ENCODE results near the gene CHSY1. TPM values are rescaled to one million over a fixed set of nuclear protein-coding genes. Genes with fewer than 3 reads are reported as not detected.

The CHSY1 gene
- total RNA-seq, 1 donor from 2014 or later: 29.7 TPM

DNA sequence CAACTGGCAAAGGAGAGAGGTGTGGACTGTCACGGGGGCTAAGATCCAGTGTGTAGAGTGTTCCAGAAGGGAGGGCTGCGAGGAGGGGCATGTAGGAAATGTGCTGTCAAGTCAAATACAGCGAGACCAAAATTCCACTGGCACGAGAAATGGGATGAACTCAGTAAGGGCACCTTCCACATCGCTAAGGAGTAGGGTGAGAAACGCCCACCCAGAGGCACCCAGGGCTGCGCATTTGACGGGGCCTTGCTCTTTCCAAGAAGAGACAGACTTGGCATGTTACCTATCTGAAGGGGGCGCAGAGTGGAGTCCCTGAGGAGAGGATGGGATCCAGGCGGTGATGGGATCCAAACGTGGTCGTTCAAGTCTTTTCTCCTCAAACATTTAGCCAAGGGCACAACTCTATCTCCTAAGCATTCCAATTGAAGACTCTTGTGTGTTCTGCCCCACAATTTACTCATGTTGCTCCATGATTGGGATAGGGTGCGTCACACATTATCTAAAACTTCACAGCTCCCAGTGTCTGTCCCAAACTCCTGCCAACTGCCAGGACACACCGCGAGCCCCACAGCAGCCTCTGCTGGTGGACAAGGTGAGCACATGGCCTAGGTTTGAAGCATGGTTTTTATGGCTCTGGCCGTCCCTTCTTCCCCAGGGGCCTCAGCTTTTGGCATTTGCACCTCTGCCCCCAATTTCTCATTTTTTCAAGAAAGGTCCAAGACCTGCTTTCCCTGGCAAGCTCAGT lies 17.8 kb upstream of the CHSY1 start:
- Histone ChIP-seq H3K27ac (ENCODE audit: low read depth, low read length) (no peak overlapping the region), H3K36me3 (ENCODE audit: control insufficient read depth in 3 of 3, insufficient read depth in 3 of 3, low read length in 3 of 3) (peaks cover 50 to 56% (median 56%) of the 10 kb centered on the region in 3 donors)

DNA sequence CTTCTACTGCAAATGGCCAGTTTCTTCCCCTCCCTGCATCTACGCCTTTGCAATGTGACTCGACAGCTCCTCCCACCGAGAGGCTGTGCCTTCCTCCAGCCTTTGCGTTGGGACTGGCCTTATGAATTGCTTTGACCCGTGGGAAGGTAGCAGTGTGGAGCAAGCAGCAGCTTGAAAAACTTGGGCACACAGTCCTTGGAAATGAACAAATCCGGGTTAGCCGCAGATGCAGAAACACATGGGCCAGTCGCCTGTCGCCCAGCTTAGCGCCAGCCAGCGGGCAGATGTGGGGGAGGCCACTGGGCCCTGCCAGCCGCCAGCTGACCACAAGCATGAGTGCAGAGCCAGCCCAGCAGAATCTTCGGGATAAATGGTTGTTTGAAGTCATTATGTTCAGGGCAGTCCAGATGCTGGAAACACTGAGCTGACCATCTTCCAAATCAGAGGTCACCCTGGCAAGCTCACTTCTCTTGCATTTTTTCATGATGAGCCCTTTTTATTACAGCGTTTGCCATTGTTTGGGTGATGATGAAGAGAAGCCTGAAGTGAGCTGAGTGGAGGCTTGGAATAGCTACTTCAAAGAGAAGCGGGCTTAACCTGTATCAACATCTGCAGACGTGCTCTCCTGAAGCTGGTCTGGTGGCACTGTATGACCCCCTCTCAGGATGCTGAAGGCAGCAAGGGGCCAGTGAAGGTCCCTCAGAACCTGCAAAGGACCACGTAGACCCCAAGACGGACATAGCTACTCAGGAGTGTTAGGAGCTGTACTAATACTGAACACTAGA lies 15.7 kb upstream of the CHSY1 start:
- Histone ChIP-seq H3K27ac (ENCODE audit: low read depth, low read length) (peak overlapping the region; percentile 79), H3K9me3 (ENCODE audit: control insufficient read depth in 3 of 3, low read length in 3 of 3) (no peaks in the 10 kb centered on the region), H3K9ac (ENCODE audit: low read depth in 1 of 3, low read length in 3 of 3) (peak overlapping the region in 2 of 3 donors; percentile 26 to 62), H3K4me3 (ENCODE audit: low read length in 3 of 3) (peak overlapping the region; percentile 19 to 49 (median 45)), H3K4me1 (ENCODE audit: control insufficient read depth in 3 of 3, insufficient read depth in 3 of 3, low read length in 3 of 3) (peaks cover 21 to 35% (median 27%) of the 10 kb centered on the region in 3 donors), H3K27me3 (ENCODE audit: control insufficient read depth in 3 of 3, insufficient read depth in 3 of 3, low read length in 3 of 3) (no peaks in the 10 kb centered on the region), H3K36me3 (ENCODE audit: control insufficient read depth in 3 of 3, insufficient read depth in 3 of 3, low read length in 3 of 3) (peaks cover 34 to 38% (median 35%) of the 10 kb centered on the region in 3 donors)

More for the DNA sequence above, 17.8 kb upstream of the CHSY1 start:
- no peak overlapping the region for H3K9ac ChIP-seq (ENCODE audit: low read depth in 1 of 3, low read length in 3 of 3)
- no peaks in the 10 kb centered on the region for H3K9me3 ChIP-seq (ENCODE audit: control insufficient read depth in 3 of 3, low read length in 3 of 3)
- no peak overlapping the region for H3K4me3 ChIP-seq (ENCODE audit: low read length in 3 of 3)
- peaks cover 27 to 51% (median 41%) of the 10 kb centered on the region in 3 donors for H3K4me1 ChIP-seq (ENCODE audit: control insufficient read depth in 3 of 3, insufficient read depth in 3 of 3, low read length in 3 of 3)
- H3K27me3 ChIP-seq (ENCODE audit: control insufficient read depth in 3 of 3, insufficient read depth in 3 of 3, low read length in 3 of 3): no peaks in the 10 kb centered on the region

DNA sequence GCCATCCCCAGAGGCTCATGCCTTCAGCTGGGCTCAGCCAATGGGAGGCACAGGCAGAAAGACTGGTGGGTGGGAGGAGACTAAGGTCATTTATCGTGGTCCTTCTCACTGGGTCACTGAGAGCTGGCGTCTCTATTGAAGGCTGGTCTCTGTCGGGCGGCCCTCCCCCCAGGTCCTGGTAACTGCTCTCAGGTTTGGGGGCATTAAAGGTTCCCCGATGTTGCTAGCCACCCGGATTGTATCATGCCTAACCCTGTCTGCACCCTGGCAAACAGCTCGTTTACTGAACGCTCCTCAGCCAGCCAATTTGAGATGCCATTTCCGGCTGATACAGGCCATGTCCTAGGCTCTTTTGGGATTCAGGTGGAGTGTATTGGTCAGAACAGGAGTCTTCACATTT lies 14.9 kb upstream of the CHSY1 start:
- no peaks in the 10 kb centered on the region for H3K9me3 ChIP-seq (ENCODE audit: control insufficient read depth in 3 of 3, low read length in 3 of 3)
- peaks cover 27 to 31% (median 29%) of the 10 kb centered on the region in 3 donors for H3K36me3 ChIP-seq (ENCODE audit: control insufficient read depth in 3 of 3, insufficient read depth in 3 of 3, low read length in 3 of 3)
- no peaks in the 10 kb centered on the region for H3K27me3 ChIP-seq (ENCODE audit: control insufficient read depth in 3 of 3, insufficient read depth in 3 of 3, low read length in 3 of 3)
- H3K27ac ChIP-seq (ENCODE audit: low read depth, low read length): peak overlapping the region; percentile 79
- H3K4me3 ChIP-seq (ENCODE audit: low read length in 3 of 3): peak overlapping the region in 2 of 3 donors; percentile 19 to 49
- H3K9ac ChIP-seq (ENCODE audit: low read depth in 1 of 3, low read length in 3 of 3): peak overlapping the region in 2 of 3 donors; percentile 55 to 62
- peaks cover 21 to 31% (median 24%) of the 10 kb centered on the region in 3 donors for H3K4me1 ChIP-seq (ENCODE audit: control insufficient read depth in 3 of 3, insufficient read depth in 3 of 3, low read length in 3 of 3)

DNA sequence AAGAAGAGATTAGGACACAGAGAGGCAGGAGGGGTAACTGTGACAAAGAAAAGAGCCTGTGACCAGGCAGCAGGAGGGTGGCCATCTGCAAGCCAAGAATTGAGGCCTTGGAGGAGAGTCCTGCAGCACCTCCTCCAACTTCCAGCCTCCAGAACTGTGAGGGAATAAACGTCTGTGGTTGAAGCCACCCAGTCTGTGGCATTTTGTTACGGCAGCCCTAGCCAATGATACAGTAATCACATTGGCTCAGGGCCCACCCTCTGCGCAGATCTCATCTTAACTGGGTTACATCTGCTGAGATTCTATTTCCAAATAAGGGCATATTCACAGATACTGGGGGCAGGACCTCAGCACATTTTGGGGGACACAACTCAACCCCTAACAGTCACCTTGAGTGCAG lies 14.2 kb upstream of the CHSY1 start:
- Histone ChIP-seq H3K27ac (ENCODE audit: low read depth, low read length) (peak overlapping the region; percentile 79), H3K4me1 (ENCODE audit: control insufficient read depth in 3 of 3, insufficient read depth in 3 of 3, low read length in 3 of 3) (peaks cover 21 to 31% (median 24%) of the 10 kb centered on the region in 3 donors)

DNA sequence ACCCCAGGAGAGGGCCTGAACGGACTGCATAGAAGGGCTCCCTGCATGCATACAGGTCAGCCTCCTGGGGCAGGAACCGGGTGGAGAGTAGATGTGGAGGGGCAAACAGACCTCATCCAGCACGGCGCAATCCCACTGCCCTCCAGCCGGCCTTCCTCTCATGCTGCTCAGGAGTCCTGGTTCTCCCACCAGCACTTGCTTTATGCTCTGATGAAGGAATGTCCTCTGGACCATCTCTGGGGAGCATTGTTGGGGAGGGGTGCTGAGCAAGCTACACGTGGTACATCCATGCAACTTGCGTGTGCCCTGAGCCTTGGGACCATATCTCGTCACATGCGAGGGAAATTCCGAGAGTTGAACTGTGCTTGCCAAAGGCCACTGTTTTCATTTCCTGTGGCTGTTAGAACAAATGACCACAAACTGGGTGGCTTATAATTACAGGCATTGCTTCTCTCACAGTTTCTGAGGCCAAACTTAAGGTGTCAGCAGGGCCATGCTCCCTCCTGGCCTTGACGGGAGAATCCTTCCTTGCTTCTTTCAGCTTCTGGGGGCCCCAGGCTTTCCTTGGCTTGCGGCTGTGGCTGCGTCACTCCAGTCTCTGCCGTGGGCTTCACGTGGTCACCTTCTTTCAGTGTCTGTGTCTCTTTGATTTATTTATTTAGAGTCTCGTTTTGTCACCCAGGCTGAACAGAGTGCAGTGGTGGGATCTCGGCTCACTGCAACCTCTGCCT lies 13.2 kb upstream of the CHSY1 start:
- H3K27ac ChIP-seq (ENCODE audit: low read depth, low read length): peak overlapping the region; percentile 79
- peaks cover 12 to 16% (median 15%) of the 10 kb centered on the region in 3 donors for H3K36me3 ChIP-seq (ENCODE audit: control insufficient read depth in 3 of 3, insufficient read depth in 3 of 3, low read length in 3 of 3)
- no peak overlapping the region for H3K4me3 ChIP-seq (ENCODE audit: low read length in 3 of 3)
- no peaks in the 10 kb centered on the region for H3K27me3 ChIP-seq (ENCODE audit: control insufficient read depth in 3 of 3, insufficient read depth in 3 of 3, low read length in 3 of 3)
- no peak overlapping the region for H3K9ac ChIP-seq (ENCODE audit: low read depth in 1 of 3, low read length in 3 of 3)
- H3K9me3 ChIP-seq (ENCODE audit: control insufficient read depth in 3 of 3, low read length in 3 of 3): no peaks in the 10 kb centered on the region
- H3K4me1 ChIP-seq (ENCODE audit: control insufficient read depth in 3 of 3, insufficient read depth in 3 of 3, low read length in 3 of 3): peaks cover 21 to 31% (median 24%) of the 10 kb centered on the region in 3 donors

More for the DNA sequence above, 14.2 kb upstream of the CHSY1 start:
- Histone ChIP-seq H3K27me3 (ENCODE audit: control insufficient read depth in 3 of 3, insufficient read depth in 3 of 3, low read length in 3 of 3) (no peaks in the 10 kb centered on the region), H3K36me3 (ENCODE audit: control insufficient read depth in 3 of 3, insufficient read depth in 3 of 3, low read length in 3 of 3) (peaks cover 20 to 24% (median 22%) of the 10 kb centered on the region in 3 donors), H3K9ac (ENCODE audit: low read depth in 1 of 3, low read length in 3 of 3) (no peak overlapping the region), H3K9me3 (ENCODE audit: control insufficient read depth in 3 of 3, low read length in 3 of 3) (no peaks in the 10 kb centered on the region), H3K4me3 (ENCODE audit: low read length in 3 of 3) (no peak overlapping the region)

DNA sequence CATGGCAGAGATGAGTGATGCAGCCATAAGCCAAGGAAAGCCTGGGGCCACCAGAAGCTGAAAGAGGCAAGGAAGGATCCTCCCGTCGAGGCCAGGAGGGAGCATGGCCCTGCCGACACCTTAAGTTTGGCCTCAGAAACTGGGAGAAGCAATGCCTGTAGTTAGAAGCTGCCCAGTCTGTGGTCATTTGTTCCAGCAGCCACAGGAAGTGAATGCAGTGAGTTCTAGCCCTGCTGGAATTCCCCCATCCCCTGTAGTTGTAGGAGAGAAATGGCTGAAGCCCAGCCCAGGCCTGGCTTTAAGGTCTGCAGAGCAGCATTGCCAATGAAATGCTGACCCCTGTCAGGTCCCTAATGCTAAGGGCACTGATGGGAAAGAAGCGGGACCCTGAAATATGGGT lies 12.2 kb upstream of the CHSY1 start:
- Histone ChIP-seq H3K4me1 (ENCODE audit: control insufficient read depth in 3 of 3, insufficient read depth in 3 of 3, low read length in 3 of 3) (peaks cover 21 to 31% (median 24%) of the 10 kb centered on the region in 3 donors), H3K9ac (ENCODE audit: low read depth in 1 of 3, low read length in 3 of 3) (no peak overlapping the region), H3K36me3 (ENCODE audit: control insufficient read depth in 3 of 3, insufficient read depth in 3 of 3, low read length in 3 of 3) (peaks cover 2 to 5% (median 5%) of the 10 kb centered on the region in 3 donors), H3K27ac (ENCODE audit: low read depth, low read length) (no peak overlapping the region), H3K27me3 (ENCODE audit: control insufficient read depth in 3 of 3, insufficient read depth in 3 of 3, low read length in 3 of 3) (no peaks in the 10 kb centered on the region), H3K4me3 (ENCODE audit: low read length in 3 of 3) (no peak overlapping the region), H3K9me3 (ENCODE audit: control insufficient read depth in 3 of 3, low read length in 3 of 3) (no peaks in the 10 kb centered on the region)

DNA sequence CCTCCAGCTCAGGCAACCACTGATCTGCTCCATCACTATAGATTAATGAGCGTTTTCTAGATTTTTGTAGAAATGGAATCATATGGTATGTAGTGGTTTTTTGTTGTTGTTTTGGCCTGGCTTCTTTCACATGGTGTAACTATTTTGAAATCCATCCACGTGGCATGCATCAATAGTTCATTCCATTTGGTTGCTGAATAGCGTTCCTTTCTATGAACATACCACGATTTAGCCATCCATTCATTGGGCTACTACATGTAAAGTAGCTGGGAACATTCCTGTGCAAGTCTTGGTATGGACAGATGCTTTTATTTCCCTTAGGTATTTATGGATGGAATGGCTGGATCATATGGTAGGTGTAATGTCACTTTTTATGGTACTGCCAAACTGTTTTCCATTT lies 10.7 kb upstream of the CHSY1 start:
- Histone ChIP-seq H3K27ac (ENCODE audit: low read depth, low read length) (no peak overlapping the region), H3K27me3 (ENCODE audit: control insufficient read depth in 3 of 3, insufficient read depth in 3 of 3, low read length in 3 of 3) (peaks cover 0 to 3% (median 0%) of the 10 kb centered on the region in 3 donors), H3K4me3 (ENCODE audit: low read length in 3 of 3) (no peak overlapping the region), H3K36me3 (ENCODE audit: control insufficient read depth in 3 of 3, insufficient read depth in 3 of 3, low read length in 3 of 3) (no peaks in the 10 kb centered on the region), H3K4me1 (ENCODE audit: control insufficient read depth in 3 of 3, insufficient read depth in 3 of 3, low read length in 3 of 3) (peaks cover 20 to 27% (median 21%) of the 10 kb centered on the region in 3 donors), H3K9ac (ENCODE audit: low read depth in 1 of 3, low read length in 3 of 3) (no peak overlapping the region), H3K9me3 (ENCODE audit: control insufficient read depth in 3 of 3, low read length in 3 of 3) (no peaks in the 10 kb centered on the region)

DNA sequence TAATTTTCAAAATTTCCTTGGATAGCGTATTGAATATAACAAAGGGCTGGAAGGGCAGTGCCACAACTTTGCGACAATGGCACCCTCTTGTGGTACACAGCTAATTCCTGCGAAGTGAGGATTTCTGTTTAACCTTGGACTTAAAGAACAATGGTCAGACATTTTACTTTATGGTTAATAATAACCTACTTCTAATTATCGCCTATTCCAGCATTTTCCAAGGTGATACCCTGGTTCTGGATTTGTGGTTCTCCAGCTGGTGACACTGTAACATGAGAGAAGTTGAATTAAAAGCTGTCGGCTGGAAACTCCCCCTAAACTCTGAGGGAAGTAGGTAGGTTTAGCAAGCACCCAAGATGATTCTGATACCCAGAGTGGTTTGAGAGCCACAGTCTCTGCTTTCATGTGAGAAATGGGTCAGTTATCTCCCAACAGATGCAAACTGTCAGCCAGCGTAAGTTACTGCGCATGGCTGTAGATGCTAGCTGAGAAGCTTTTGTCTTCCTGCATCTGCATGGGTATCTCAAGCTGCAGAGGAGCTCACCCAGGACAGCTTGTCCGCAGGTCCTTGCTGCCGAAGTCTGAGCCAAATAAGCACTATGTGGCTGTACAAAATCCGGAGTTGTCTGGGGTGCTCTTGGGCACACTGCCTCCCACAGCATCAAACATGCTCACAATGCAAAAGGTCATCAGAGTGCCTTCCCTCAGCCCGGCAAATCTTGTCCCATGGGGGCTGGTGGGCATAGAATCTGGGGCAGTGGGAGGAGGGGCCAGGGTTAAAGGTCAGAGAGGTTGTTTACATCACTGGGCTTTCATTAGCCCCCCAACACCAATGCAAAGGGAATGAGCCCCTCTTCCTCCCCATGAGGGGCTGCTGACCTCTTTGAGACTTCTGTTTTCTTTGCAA lies 6.6 kb upstream of the CHSY1 start:
- H3K9me3 ChIP-seq (ENCODE audit: control insufficient read depth in 3 of 3, low read length in 3 of 3): no peaks in the 10 kb centered on the region
- H3K9ac ChIP-seq (ENCODE audit: low read depth in 1 of 3, low read length in 3 of 3): peak overlapping the region in 1 of 3 donors; percentile 30
- H3K4me3 ChIP-seq (ENCODE audit: low read length in 3 of 3): no peak overlapping the region

DNA sequence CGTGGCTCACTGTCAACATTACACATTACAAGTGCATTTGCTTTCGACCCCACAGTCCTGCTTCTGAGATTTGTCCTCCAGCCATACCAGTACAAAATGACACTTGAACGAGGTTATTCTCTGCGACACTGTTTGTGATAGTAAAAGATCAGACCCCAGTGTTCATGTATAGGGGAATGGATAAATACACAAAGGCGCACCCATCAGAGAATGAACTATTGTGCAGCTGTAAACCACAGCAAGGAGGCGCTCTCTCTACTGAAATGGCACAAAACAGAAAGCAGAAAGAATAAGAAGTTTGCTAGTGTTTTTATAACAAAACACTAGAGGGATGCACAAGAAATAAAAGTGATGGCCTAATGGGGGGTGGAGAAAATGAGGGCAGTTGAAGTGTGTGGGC lies 4.9 kb upstream of the CHSY1 start:
- H3K4me3 ChIP-seq (ENCODE audit: low read length in 3 of 3): no peak overlapping the region
- peaks cover 8 to 10% (median 9%) of the 10 kb centered on the region in 3 donors for H3K4me1 ChIP-seq (ENCODE audit: control insufficient read depth in 3 of 3, insufficient read depth in 3 of 3, low read length in 3 of 3)
- H3K27ac ChIP-seq (ENCODE audit: low read depth, low read length): no peak overlapping the region
- no peaks in the 10 kb centered on the region for H3K36me3 ChIP-seq (ENCODE audit: control insufficient read depth in 3 of 3, insufficient read depth in 3 of 3, low read length in 3 of 3)
- H3K9ac ChIP-seq (ENCODE audit: low read depth in 1 of 3, low read length in 3 of 3): no peak overlapping the region
- H3K27me3 ChIP-seq (ENCODE audit: control insufficient read depth in 3 of 3, insufficient read depth in 3 of 3, low read length in 3 of 3): peaks cover 0 to 3% (median 0%) of the 10 kb centered on the region in 3 donors
- H3K9me3 ChIP-seq (ENCODE audit: control insufficient read depth in 3 of 3, low read length in 3 of 3): no peaks in the 10 kb centered on the region

More for the DNA sequence above, 6.6 kb upstream of the CHSY1 start:
- no peak overlapping the region for H3K27ac ChIP-seq (ENCODE audit: low read depth, low read length)
- no peaks in the 10 kb centered on the region for H3K36me3 ChIP-seq (ENCODE audit: control insufficient read depth in 3 of 3, insufficient read depth in 3 of 3, low read length in 3 of 3)
- peaks cover 0 to 3% (median 0%) of the 10 kb centered on the region in 3 donors for H3K27me3 ChIP-seq (ENCODE audit: control insufficient read depth in 3 of 3, insufficient read depth in 3 of 3, low read length in 3 of 3)
- H3K4me1 ChIP-seq (ENCODE audit: control insufficient read depth in 3 of 3, insufficient read depth in 3 of 3, low read length in 3 of 3): peaks cover 0 to 2% (median 2%) of the 10 kb centered on the region in 3 donors

Data from skeletal muscle tissue (tissue), 4 donors.